HFFc6 (cell line): ENCODE data around the gene CTNNBL1. TPM values are rescaled to one million over a fixed set of nuclear protein-coding genes. Genes with fewer than 3 reads are reported as not detected.
A peak's percentile ranks its signal among the peaks of the same experiment; 100 is the strongest.

Experiments used
- DNase-seq: peaks from one replicate; pipeline ENCODE4 v3.0.0-alpha.2; 2018
- H3K27ac Mint-ChIP-seq: 2 replicates; pipeline ENCODE4 v1.8.0; 2020; ENCODE audit warnings: mild to moderate bottlenecking, mixed read lengths
- H3K27me3 Mint-ChIP-seq: 2 replicates; pipeline ENCODE4 v1.8.0; 2021; ENCODE audit warnings: mild to moderate bottlenecking, moderate library complexity, mixed read lengths; ENCODE audit not compliant: insufficient read depth
- H3K36me3 Mint-ChIP-seq: 2 replicates; pipeline ENCODE4 v1.8.0; 2021; ENCODE audit warnings: low read depth, mixed read lengths
- H3K4me1 Mint-ChIP-seq: 2 replicates; pipeline ENCODE4 v1.8.0; 2020; ENCODE audit warnings: low read depth, mixed read lengths
- H3K4me3 Mint-ChIP-seq: 2 replicates; pipeline ENCODE4 v1.8.0; 2020; ENCODE audit warnings: mild to moderate bottlenecking, moderate library complexity, mixed read lengths
- H3K9me3 Mint-ChIP-seq: 2 replicates; pipeline ENCODE4 v1.8.0; 2020; ENCODE audit warnings: mild to moderate bottlenecking, mixed read lengths
- CTCF ChIP-seq: fragments of 200-600 bp; sonication (generic); IDR thresholded peaks from 2 replicates; pipeline ENCODE4 v1.5.0; 2021; ENCODE audit warnings: antibody characterized with exemption, mild to moderate bottlenecking
- total RNA-seq, 6 experiments: library from RNA; stranded (reverse); fragmentation: NEBNext Ultra II Directional; extraction: Animal tissue kit (Norgen Biotek cat#: 25700); gene quantifications; 2 replicates in 1 of 6; 3 replicates in 5 of 6; pipeline ENCODE4 v1.2.3, GENCODE V29; 2021

Gene CTNNBL1
- total RNA-seq, 6 experiments from 2014 or later, result 49.7 to 62.4 (median 59.5) TPM

- Mint-ChIP-seq H3K9me3 (no peaks in the 10 kb centered on the region), H3K27ac (no peak overlapping the region), H3K36me3 (no peaks in the 10 kb centered on the region), H3K27me3 (peaks cover 44% of the 10 kb centered on the region), H3K4me3 (no peak overlapping the region), H3K4me1 (peaks cover 8% of the 10 kb centered on the region)
- TF ChIP-seq CTCF, result no peak
- no peak for DNase-seq
These were observed 44.0 kb upstream of the CTNNBL1 start for GRCh38 chr20:37649676-37650370.

DNA sequence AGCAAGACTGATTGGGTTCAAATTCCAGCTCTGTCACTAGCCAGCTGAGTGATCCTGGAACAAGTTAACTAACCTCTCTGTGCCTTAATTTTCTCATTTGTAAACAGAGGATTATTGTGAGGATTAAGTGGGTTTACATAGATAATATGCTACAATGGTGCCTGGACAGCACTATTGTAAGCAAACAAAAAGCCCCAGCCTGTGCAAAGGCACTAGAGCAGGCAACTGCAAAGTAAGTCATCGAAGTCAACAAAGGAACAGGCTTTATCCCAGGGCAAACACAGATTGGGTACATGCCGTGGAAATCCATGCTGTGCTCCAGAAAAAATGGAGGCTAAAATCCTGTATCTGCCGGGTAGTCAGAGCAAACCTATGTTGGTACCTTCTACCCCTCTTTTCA lies 43.2 kb upstream of the CTNNBL1 start:
- H3K36me3 Mint-ChIP-seq, result 0 out of 2 replicates have a peak, but pooled peaks cover 3% of the 10 kb centered on the region
- DNase-seq, result no peak
- no peaks in the 10 kb centered on the region for H3K9me3 Mint-ChIP-seq
- TF ChIP-seq CTCF, result no peak
- H3K27me3 Mint-ChIP-seq, result peaks cover 35% of the 10 kb centered on the region
- H3K27ac Mint-ChIP-seq, result no peak overlapping the region
- no peak overlapping the region for H3K4me3 Mint-ChIP-seq
- peaks cover 8% of the 10 kb centered on the region for H3K4me1 Mint-ChIP-seq

DNA sequence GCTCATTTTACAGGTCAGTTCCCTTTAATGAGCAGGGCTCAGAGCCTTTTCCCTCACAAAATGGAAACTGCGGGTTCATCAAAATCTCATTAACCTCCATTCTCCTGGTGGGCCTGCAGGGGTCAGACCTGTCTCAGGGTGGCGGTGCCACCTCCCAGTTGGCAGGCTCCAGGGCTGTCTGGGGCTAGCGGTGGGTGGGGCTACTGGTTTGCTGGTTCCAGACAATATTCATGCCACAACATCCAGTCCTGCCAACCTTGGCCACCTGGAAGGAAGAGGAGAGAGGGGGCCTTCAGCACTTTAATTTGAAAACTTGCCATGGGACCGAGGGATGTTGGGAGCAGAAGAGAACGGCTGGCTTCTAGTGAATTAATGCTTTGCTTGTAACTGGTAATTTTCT lies 41.9 kb upstream of the CTNNBL1 start:
- TF ChIP-seq CTCF, result peak; percentile 65
- peaks cover 29% of the 10 kb centered on the region for H3K27me3 Mint-ChIP-seq
- no peaks in the 10 kb centered on the region for H3K9me3 Mint-ChIP-seq
- peaks cover 8% of the 10 kb centered on the region for H3K4me1 Mint-ChIP-seq
- H3K27ac Mint-ChIP-seq, result no peak overlapping the region
- H3K36me3 Mint-ChIP-seq, result 0 out of 2 replicates have a peak, but pooled peaks cover 3% of the 10 kb centered on the region
- no peak overlapping the region for H3K4me3 Mint-ChIP-seq
- DNase-seq, result peak; percentile 2

DNA sequence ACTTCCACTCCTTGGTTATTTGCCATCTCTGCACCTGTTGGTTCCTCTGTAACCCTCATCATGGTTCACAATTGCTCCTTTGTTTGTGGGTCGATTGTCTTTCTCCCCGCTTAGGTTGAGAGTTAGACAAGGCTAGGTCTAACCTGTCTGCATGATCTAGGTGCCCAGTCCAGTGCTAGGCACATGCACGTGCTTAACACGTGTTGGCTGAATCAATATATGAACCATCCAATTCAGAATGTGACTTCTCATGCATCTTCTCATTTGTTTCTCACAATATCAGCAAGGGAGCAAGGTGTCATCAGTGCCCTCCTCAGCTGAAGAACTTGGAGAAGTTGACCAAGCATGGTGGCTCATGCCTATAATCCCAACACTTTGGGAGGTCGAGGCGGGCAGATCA lies 36.9 kb upstream of the CTNNBL1 start:
- Mint-ChIP-seq H3K4me1 (no peaks in the 10 kb centered on the region), H3K36me3 (0 out of 2 replicates have a peak, but pooled peaks cover 3% of the 10 kb centered on the region), H3K27ac (no peak overlapping the region), H3K27me3 (peaks cover 19% of the 10 kb centered on the region), H3K4me3 (no peak overlapping the region), H3K9me3 (no peaks in the 10 kb centered on the region)
- no peak for DNase-seq
- TF ChIP-seq CTCF, result no peak

GRCh38 chr20:37657924-37658804 lies 35.7 kb upstream of the CTNNBL1 start:
- no peak for DNase-seq
- TF ChIP-seq CTCF, result no peak
- Mint-ChIP-seq H3K27ac (no peak overlapping the region), H3K4me3 (no peak overlapping the region), H3K4me1 (no peaks in the 10 kb centered on the region), H3K27me3 (peaks cover 15% of the 10 kb centered on the region), H3K36me3 (0 out of 2 replicates have a peak, but pooled peaks cover 3% of the 10 kb centered on the region), H3K9me3 (no peaks in the 10 kb centered on the region)
